GM12891 (cell line): ENCODE results near the gene S1PR5. TPM values are rescaled to one million over a fixed set of nuclear protein-coding genes. Genes with fewer than 3 reads are reported as not detected.

Experiments
- DNase-seq: peaks from one replicate; pipeline ENCODE4 v3.0.0; 2011; ENCODE audit warnings: low spot score; ENCODE audit not compliant: insufficient read length
- FAIRE-seq: peaks from 2 replicates; lab custom pipeline; 2011; peaks lifted over from hg19 to GRCh38; lab: Jason Lieb, UNC
- PAX5 ChIP-seq: IDR thresholded peaks from 2 replicates; pipeline ENCODE4 v1.6.1; 2011; ENCODE audit warnings: low read length, moderate library complexity, mild to moderate bottlenecking; ENCODE audit not compliant: insufficient read depth, severe bottlenecking
- POLR2A ChIP-seq: IDR thresholded peaks from 2 replicates; pipeline ENCODE4 v1.6.1; 2011; ENCODE audit warnings: low read depth, low read length, control low read depth
- POLR2AphosphoS5 ChIP-seq: IDR thresholded peaks from 2 replicates; pipeline ENCODE4 v1.6.1; 2011; ENCODE audit warnings: low read depth, low read length, control low read depth
- POU2F2 ChIP-seq: IDR thresholded peaks from 2 replicates; pipeline ENCODE4 v1.6.1; 2011; ENCODE audit warnings: low read depth, mild to moderate bottlenecking, control low read depth, low read length, moderate library complexity
- SPI1 ChIP-seq: IDR thresholded peaks from 2 replicates; pipeline ENCODE4 v1.6.1; 2011; ENCODE audit warnings: low read depth, low read length, control low read depth
- TAF1 ChIP-seq: IDR thresholded peaks from 2 replicates; pipeline ENCODE4 v1.6.1; 2011; ENCODE audit warnings: low read depth, low read length, control low read depth
- polyA plus RNA-seq: library from polyadenylated mRNA; unstranded; fragments of >200 nt; gene quantifications from one replicate; pipeline ENCODE4 v1.2.1, GENCODE V29; 2012; ENCODE audit warnings: low read depth, missing spikeins, inconsistent platforms; ENCODE audit not compliant: missing spikeins

S1PR5 gene
- 0.06 TPM for polyA plus RNA-seq

- FAIRE-seq, result no peak
- DNase-seq, result no peak
- no peak for TF ChIP-seq TAF1
- no peak for TF ChIP-seq POLR2AphosphoS5
- no peak for TF ChIP-seq PAX5
- TF ChIP-seq POU2F2, result no peak
- no peak for TF ChIP-seq SPI1
- TF ChIP-seq POLR2A, result no peak
These were observed at the start of gene S1PR5 for GRCh38 chr19:10517361-10517759. TSS of gene S1PR5 (minus strand) at chr19:10517447. CDS start at chr19:10515011, 2,436 bp downstream.

DNA sequence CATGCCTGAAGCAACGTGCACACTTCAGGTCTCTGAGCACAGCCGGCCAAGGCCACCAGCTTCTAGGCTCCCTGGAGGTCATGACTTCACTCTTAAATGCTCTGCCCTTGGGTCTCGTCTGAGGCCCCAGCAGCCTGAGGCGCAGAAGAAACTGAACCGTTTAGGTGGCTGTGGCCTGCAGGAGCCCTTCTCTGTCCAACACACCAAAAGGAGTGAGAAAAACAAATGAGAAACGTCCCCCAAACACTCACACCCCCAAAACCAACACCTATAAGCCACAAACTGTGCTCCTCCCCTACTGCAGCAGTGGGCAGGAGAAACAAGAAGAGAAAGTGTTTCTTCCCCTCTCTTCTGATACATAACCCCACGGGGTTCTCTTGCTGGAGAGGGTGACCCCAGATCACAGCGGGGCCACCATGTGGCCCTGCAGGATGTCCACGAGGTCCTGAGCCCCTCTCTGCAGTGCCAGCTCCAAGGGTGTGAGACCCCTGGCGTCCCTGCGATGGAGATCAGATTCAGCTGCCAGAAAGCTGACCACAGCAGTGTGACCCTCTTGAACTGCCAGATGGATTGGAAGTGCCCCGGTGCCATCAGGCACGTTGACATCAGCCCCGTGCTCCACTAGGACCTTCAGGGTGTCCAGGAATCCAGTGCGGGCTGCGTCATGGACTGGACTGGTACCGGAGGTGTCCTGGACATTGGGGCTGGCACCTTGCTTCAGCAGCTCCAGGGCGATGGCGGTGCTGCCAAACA, 49.6 kb upstream of the S1PR5 start:
- FAIRE-seq (peak; percentile 77), DNase-seq (no peak)
- TF ChIP-seq POLR2A (no peak), SPI1 (peak; percentile 37; the same call in 1 of the 2 replicates)

DNA sequence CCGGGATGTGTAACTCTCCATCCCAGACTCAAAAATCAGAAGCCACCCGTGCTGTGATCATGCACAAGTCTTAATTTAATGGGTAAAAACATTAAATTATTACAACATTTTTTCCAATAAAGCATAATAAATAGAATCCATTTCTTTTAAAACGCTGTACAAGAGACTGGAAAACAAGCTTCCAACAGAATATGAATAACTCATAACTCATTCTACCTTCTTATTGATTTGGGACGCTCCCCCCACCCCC, 49.1 kb upstream of the S1PR5 start:
- no peak for DNase-seq
- TF ChIP-seq POU2F2 (no peak), PAX5 (no peak), TAF1 (no peak), SPI1 (no peak), POLR2AphosphoS5 (no peak), POLR2A (no peak)
- no peak for FAIRE-seq

- FAIRE-seq (peak; percentile 99), DNase-seq (peak; percentile 93)
- no peak; the same call in 1 of the 2 replicates for TF ChIP-seq SPI1
- TF ChIP-seq POLR2AphosphoS5, result 0 out of 2 replicates have a peak, but pooled peaks have one; percentile 37
- TF ChIP-seq POU2F2, result no peak
- TF ChIP-seq POLR2A, result 0 out of 2 replicates have a peak, but pooled peaks have one; percentile 44
- TF ChIP-seq TAF1, result no peak; the same call in 1 of the 2 replicates
- TF ChIP-seq PAX5, result peak; percentile 23
These were observed 48.5 kb upstream of the S1PR5 start, which contains the start of gene KRI1 for GRCh38 chr19:10565567-10566407. TSS of gene KRI1 (minus strand) at chr19:10566010. CDS start at chr19:10565999, 11 bp downstream.

DNA sequence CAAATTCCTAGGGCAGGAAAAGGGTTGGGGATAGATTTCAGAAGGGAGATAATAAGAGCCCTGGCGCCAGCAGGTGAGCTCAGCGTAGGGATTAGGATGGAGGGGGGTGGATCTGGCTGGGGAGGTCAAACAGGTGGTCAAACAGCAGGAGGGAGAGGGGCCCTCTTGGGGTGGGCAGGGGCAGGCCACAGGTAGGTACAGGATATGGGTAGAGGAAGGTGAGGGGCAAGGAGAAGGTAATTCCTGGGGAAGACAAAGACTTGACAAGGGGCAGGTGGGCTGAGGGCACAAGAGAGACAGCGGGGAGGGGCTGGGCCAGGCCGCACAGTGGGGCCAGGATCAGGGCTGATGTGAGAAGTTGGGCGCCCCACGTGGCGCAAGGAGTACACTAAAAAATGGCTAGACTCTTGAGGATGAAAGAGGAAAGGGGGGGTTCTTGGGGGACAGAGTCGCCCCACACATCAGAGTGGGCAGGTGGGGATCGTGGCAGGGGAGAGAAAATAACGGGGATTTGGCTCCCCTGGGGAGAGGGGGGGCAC, 47.9 kb upstream of the S1PR5 start:
- peak; percentile 70 for DNase-seq

GRCh38 chr19:10562609-10563008, 45.4 kb upstream of the S1PR5 start:
- no peak for FAIRE-seq
- no peak for TF ChIP-seq POLR2A
- no peak for TF ChIP-seq PAX5
- TF ChIP-seq POU2F2, result no peak
- no peak for TF ChIP-seq POLR2AphosphoS5
- no peak for TF ChIP-seq SPI1
- TF ChIP-seq TAF1, result no peak

More for the DNA sequence above, 47.9 kb upstream of the S1PR5 start:
- TF ChIP-seq POU2F2 (no peak), SPI1 (no peak), POLR2AphosphoS5 (no peak), POLR2A (no peak), TAF1 (no peak), PAX5 (no peak)
- FAIRE-seq, result no peak

DNA sequence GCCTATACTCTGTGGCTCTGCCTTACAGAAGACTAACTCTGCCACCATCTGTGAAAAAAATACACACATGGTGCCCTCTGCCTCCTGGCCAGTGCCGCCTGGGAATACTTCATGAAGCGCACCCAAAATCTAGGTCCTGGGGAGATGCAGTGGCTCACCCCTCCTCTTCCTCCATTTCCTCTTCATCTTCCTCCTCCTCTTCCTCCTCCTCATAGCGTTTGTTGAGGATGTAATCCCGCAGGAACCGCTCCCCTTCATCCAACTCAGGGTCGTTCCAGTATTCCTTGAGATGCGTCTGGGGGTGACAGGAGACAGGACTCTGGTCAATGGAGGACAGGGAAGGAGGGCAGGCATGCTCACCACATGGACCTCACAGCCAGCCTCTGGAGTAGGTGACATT, 42.9 kb upstream of the S1PR5 start:
- TF ChIP-seq POLR2A (no peak), POU2F2 (no peak), POLR2AphosphoS5 (no peak), TAF1 (no peak), SPI1 (no peak), PAX5 (no peak)
- no peak for FAIRE-seq

More at GRCh38 chr19:10562609-10563008, 45.4 kb upstream of the S1PR5 start:
- no peak for DNase-seq

DNA sequence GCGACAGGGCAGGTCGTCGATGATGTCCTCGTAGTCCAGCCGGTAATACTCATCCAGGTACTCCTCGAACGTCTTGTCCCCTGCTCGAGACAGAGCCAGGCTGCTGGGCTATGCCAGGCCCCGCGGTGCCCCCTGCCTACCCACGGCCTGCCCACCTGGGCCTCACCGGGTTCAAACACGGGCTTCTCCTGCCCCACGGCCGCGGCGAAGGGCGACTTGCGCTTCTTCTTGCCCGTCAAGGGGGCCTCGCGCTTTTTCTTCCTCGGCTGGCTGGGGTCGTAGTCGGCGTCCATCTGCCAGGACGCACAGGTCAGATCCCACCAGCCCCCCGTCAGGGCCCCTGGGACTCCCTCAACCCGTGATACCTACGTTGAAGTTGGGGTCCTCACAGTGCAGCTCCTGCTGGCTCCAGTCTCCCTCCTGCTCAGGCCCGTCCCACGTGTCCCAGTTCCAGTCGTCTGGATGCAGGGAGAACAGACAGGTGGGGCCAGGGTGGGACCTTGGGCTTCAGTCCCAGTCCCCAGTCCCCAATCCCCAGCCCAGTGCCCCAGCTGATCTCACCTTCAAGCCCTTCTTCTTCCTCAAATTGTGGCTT, 40.5 kb upstream of the S1PR5 start:
- FAIRE-seq (no peak), DNase-seq (no peak)
- TF ChIP-seq POU2F2 (no peak), POLR2AphosphoS5 (no peak), POLR2A (no peak), TAF1 (no peak), SPI1 (no peak), PAX5 (no peak)

More for the DNA sequence above, 42.9 kb upstream of the S1PR5 start:
- DNase-seq, result no peak

- DNase-seq (no peak), FAIRE-seq (peak; percentile 58)
- TF ChIP-seq POU2F2 (no peak), PAX5 (no peak), SPI1 (peak; percentile 71), TAF1 (no peak), POLR2A (peak; percentile 18; the same call in 1 of the 2 replicates), POLR2AphosphoS5 (peak; percentile 22; the same call in 1 of the 2 replicates)
These were observed 38.3 kb upstream of the S1PR5 start for GRCh38 chr19:10555610-10555973.

- DNase-seq (no peak), FAIRE-seq (no peak)
- no peak for TF ChIP-seq POU2F2
- no peak for TF ChIP-seq POLR2A
- TF ChIP-seq POLR2AphosphoS5, result no peak
- no peak for TF ChIP-seq TAF1
- TF ChIP-seq SPI1, result no peak
- TF ChIP-seq PAX5, result no peak
These were observed 37.7 kb upstream of the S1PR5 start for GRCh38 chr19:10554760-10555609.
